ENCODE results near the gene MCOLN2.
"Not testable (repeated sequence)": the region's sequence is repeated elsewhere in the genome, so short reads cannot be mapped to it uniquely, and the experiment has no call there.

Gene MCOLN2

DNA sequence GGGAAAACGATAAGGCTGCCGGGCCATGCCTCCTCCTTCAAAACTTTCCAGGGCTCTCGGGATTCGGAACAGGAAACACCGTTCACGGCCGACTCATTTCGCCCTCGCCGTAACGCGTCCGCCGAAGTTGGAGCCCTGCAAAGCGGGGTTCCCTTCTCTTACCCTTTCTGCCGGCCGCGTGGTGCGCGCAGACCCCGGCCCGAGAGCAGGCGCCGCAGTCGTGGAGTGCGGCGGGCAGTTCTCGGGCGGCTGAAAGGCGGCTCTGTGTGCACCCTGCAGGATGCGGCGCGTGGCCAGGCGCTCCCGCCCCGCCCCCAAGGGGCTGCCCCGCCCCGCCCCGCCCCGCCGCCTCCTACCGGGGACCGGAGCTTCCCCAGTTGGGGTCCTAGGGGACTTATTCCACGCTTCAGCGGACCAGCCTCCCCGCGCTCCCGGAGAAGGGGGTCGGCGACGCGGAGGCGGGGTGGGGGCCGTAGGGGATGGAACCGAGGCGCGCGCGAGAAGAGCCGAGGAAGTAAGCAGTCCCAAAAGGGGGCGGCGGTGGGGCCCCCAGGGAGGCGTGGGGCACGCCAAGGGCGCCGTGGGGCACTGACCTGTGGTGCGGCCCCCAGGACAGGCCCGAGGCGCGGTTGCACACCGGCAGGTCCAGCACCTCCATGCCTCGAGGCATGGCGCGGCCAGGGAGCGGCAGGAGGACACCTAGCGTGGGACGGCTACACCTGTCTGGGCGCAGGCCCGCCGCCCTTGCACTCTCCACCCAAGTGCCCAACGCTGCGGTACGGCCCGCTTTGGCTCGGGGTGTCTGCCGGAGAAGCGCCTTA lies at the start of gene MCOLN2:
MCOLN2 (minus strand) TSS at position 268 of the 821 bp plus-strand sequence; CDS start at position 27, 241 bp downstream.
- peak; percentile 88 for DNase-seq (ENCODE audit: low spot score)

DNA sequence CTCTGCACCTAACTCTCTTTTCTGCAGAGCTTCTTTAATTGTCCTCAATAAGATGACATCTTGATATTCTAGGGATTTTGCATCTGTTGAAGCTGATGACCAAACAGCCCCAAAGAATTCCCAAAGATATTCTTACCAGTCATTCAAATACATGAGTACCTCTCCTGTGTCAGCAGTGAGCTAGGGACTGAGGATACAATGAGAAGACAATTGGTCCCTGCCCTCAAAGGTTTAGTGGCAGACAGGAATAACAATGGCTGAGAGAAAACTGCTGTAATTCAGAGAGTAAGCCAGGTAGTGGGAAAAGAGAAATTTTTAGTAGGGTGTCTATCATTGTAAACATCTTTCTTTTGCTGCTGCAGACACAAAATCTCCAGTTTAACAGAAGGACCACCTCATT lies 45.5 kb upstream of the MCOLN2 start:
- no peak for DNase-seq (ENCODE audit: low spot score)

DNA sequence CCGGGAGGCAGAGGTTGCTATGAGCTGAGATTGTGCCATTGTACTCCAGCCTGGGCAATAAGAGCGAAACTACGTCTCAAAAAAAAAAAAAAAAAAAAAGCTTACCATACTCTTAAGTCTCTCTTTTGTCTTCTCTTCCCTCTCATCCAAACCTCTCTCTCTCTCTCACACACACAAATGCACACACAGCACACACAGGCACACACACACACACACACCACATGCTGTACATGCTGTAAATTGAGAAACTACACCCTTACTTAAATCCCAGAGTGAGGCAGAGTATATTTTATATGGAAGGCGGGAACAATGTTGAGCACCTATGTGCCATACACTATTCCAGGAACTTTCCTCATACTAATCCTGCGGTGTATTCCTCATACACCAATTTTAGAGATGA lies 44.9 kb upstream of the MCOLN2 start:
- DNase-seq (ENCODE audit: low spot score): no peak

- DNase-seq (ENCODE audit: low spot score): no peak
Observed at GRCh38 chr1:85033221-85033620, 36.3 kb upstream of the MCOLN2 start.

DNA sequence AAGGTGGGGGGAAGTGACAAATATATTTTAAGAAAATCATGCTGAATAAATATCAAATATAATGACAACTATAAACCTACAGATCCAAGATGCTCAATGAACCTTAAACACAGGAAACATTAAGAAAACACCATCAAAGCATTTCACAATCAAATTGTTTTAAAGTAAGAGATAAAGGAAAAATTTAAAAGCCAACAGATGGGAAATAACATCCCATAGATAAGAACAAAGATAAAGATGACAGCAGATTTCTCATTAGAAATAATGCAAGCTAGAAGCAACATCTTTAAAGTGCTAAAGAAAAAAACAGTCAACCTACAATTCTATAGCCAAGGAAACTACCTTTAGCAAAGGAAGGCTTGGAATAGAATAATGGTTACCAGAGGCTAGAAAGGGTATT lies 33.6 kb upstream of the MCOLN2 start:
- DNase-seq (ENCODE audit: low spot score): no peak

GRCh38 chr1:85028151-85028550 lies 31.2 kb upstream of the MCOLN2 start:
- no peak for DNase-seq (ENCODE audit: low spot score)

- no peak for DNase-seq (ENCODE audit: low spot score)
Observed at GRCh38 chr1:85027242-85027983, 30.5 kb upstream of the MCOLN2 start.

GRCh38 chr1:85025940-85026339 lies 29.0 kb upstream of the MCOLN2 start:
- no peak for DNase-seq (ENCODE audit: low spot score)

- DNase-seq (ENCODE audit: low spot score): no peak
Observed at GRCh38 chr1:85024736-85025135, 27.8 kb upstream of the MCOLN2 start.

DNA sequence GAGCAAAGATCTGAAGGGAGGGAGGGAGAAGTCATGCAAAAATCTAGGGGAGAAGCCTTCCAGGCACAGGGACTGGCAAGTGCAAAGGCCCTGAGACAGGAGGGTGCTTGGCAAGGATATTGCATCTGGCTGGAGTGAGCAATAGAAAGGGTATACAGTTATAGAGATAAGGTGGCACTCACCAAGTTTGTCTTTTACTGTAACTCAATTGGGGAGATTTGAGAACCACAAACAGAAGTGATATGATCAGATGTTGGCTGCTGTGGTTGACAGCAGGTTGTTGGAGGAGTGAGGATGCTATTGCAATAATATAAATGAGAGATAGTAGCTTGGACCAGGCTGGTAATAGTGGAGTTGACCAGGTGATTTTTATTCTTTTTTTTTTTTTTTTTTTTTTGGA lies 25.8 kb upstream of the MCOLN2 start:
- DNase-seq (ENCODE audit: low spot score): no peak

DNA sequence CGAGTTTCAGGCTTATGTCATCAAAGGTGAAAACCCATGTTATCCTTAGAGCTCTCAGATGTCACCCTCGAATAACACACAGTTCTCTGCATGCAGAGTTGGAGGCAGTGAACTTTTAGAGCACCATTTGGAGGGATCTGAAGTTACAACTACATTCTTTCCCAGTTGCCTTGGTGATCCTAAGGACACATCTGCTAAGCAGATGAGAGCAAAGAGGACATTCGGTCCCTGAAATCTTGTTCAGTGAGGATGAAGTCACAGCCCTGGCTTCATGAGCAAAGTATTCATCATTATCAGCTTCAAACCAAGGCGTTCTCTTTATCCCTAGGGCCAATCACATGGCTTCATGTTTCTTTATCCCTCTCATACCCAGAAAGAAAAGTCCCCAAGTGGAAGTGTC lies 23.1 kb upstream of the MCOLN2 start:
- no peak for DNase-seq (ENCODE audit: low spot score)

DNA sequence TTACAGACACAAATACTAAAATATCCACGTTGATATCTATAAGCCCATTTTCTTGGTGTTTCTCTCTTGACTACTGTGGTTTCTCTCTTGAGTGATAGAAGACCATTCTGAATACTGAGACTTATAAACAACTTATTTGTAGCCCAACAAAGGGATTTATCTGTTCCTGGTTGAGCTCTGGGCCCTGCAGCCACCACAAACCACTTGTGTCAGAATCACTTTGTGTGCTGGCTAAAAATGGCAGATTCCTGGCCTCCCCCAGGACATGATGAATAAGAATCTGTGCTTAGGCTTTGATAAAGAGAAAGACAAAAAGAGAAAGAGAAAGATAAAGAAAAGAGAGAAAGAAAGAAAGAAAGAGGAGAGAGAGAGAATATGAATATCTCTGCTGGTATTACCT lies 18.9 kb upstream of the MCOLN2 start:
- no peak for DNase-seq (ENCODE audit: low spot score)

DNA sequence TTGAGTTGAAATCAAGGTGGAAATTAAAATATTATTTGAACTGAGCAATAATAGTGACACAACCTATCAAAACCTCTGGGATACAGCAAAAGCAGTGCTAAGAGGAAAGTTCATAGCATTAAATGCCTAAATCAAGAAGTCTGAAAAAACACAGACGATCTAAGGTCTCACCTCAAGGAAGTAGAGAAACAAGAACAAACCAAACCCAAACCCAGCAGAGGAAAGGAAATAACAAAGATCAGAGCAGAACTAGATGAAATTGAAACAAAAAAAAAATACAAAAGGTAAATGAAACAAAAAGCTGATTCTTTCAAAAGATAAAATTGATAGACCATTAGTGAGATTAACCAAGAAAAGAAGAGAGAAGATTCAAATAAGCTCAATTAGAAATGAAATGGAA lies 8.7 kb upstream of the MCOLN2 start:
- not testable (repeated sequence) for DNase-seq (ENCODE audit: low spot score)

DNA sequence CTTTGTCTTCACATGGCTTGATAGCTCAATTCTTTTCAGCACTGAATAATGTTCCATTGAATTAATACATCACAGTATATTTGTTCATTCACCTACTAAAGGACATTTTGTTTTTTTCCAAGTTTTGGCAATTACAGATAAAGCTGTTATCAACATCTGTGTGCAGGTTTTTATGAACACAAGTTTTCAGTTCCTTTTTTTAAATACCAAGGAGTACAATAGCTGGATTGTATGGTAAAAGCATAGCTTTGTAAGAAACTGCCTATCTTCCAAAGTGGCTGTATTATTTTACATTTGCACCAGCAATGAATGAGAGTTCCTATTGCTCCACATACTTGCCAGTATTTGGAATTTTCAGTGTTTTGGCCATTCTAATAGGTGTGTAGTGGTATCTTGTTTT lies 4.8 kb upstream of the MCOLN2 start:
- no peak for DNase-seq (ENCODE audit: low spot score)

- DNase-seq (ENCODE audit: low spot score): no peak
Observed at GRCh38 chr1:84998642-84999280, 1.8 kb upstream of the MCOLN2 start.

- peak; percentile 58 for DNase-seq (ENCODE audit: low spot score)
Observed at GRCh38 chr1:84997667-84998600, 1.0 kb upstream of the MCOLN2 start.

- no peak for DNase-seq (ENCODE audit: low spot score)
Observed at GRCh38 chr1:84995484-84996334, 1.2 kb downstream of the MCOLN2 start.

GRCh38 chr1:84991097-84991920 lies 5.6 kb downstream of the MCOLN2 start:
- DNase-seq (ENCODE audit: low spot score): no peak

DNA sequence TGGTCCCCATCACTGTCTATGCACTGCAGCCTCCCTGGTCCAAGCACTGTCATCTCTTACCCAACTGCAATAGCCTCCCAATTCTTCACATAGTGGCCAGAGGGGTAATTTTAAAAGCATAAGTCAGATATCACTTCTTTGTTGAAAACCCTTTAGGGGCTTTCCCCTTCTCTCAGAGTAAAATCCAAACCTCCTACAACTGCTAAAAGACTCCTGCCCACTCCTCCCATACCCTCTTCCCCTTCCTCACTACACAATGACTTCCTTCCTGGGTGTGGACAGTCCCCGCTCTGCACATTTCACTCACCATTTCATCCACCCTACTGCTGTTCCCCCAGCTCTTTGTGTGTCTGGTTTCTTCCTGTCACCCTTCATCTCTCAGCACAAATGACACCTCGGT lies 8.3 kb downstream of the MCOLN2 start:
- DNase-seq (ENCODE audit: low spot score): no peak

DNA sequence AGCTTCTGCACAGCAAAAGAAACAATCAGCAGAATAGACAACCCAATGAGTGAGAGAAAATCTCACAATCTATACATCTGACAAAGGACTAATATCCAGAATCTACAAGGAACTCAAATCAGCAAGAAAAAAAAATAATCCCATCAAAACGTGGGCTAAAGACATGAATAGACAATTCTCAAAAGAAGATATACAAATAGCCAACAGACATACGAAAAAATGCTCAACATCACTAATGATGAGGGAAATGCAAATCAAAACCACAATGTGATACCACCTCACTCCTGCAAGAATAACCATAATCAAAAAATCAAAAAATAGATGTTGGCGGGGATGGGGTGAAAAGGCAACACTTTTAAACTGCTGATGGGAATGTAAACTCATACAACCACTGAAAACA lies 10.4 kb downstream of the MCOLN2 start:
- not testable (repeated sequence) for DNase-seq (ENCODE audit: low spot score)

Measured in D341Med (cell line).